Measurements from ENCODE around the gene CYP26B1.

CYP26B1 gene

DNA sequence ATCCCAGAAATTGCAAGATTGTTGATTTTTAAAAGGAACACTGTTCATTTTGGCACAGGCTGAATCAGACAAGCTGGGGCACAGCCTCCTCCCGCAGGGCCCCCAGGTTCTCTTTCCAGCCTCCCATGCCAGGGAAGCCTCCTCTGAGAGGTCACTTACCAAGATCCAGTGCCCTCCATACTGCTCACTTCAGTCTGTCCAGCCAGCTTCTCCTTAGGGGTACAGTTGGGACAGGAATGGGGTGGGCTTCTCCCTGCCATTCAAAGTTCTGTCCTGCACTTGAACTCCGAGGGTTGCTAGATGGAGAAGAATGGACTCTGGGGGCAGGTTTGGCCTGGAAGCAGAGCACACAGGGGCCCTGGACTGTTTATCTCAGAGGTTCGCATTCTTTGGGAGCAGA lies 7.5 kb upstream of the CYP26B1 start:
- H3K9me3 ChIP-seq (ENCODE audit: control insufficient read depth, insufficient read depth, low read length) = no peaks in the 10 kb centered on the region
- peaks cover under 1% of the 10 kb centered on the region for H3K4me1 ChIP-seq (ENCODE audit: control insufficient read depth, insufficient read depth, low read length)
- peaks cover 21% of the 10 kb centered on the region for H3K27me3 ChIP-seq (ENCODE audit: control insufficient read depth, insufficient read depth, low read length)
- no peaks in the 10 kb centered on the region for H3K36me3 ChIP-seq (ENCODE audit: control insufficient read depth, insufficient read depth, low read length)
- no peak overlapping the region for H3K27ac ChIP-seq (ENCODE audit: low read depth, low read length)
- no peak overlapping the region for H3K4me3 ChIP-seq (ENCODE audit: low read depth, low read length)
- no peak overlapping the region for H3K9ac ChIP-seq (ENCODE audit: low read depth, low read length)

DNA sequence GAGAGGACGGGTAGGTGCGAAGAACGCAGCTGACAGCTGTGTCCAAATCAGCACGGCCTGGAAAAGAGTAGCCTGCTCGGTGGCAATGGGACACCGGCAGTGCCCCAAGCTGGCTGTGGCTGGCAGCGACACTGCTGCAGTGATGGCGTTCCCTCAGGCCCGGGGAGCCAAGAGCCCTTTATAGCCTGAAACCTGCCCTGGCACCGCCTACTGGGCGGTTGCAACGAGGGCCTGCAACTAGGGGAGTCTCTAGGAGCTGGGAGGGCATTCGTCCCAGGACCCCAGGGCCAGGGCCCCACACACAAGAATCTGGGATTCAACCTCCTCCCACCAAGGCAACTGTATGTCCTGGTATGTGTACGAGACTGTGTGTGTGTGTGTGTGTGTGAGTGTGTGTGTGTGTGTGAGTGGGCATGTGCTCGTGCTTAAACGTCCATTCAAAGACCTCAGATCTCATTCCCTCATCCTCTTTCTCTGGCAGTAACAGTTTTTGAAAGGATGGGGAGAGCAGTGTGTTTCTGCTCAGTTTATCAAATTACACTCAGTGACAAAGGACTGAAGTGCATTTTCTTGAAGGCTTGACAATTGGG lies 6.8 kb upstream of the CYP26B1 start:
- Histone ChIP-seq H3K27ac (ENCODE audit: low read depth, low read length) (no peak overlapping the region), H3K27me3 (ENCODE audit: control insufficient read depth, insufficient read depth, low read length) (peaks cover 28% of the 10 kb centered on the region)

DNA sequence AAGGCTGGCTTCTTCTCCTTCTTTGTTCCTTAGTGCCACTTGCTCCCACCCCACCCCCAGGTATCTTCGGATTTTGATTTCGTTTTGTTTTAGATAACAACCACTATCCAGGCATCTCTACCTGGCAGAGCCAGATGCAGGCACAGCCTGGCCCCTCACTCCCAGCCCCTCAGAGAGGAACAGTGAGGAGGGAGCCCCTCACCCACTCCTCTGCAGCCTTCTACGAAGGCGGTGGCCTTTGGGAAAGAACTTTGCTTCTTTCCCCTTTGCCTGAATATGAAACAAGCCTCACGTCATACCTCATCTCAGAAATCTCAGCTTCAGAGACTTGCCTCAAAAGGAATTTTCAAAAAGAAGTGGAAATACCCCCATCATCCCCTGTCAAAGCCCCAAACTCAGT lies 6.3 kb upstream of the CYP26B1 start:
- Histone ChIP-seq H3K27ac (ENCODE audit: low read depth, low read length) (no peak overlapping the region), H3K27me3 (ENCODE audit: control insufficient read depth, insufficient read depth, low read length) (peaks cover 34% of the 10 kb centered on the region), H3K9ac (ENCODE audit: low read depth, low read length) (no peak overlapping the region), H3K4me1 (ENCODE audit: control insufficient read depth, insufficient read depth, low read length) (peaks cover 6% of the 10 kb centered on the region), H3K9me3 (ENCODE audit: control insufficient read depth, insufficient read depth, low read length) (no peaks in the 10 kb centered on the region), H3K4me3 (ENCODE audit: low read depth, low read length) (no peak overlapping the region), H3K36me3 (ENCODE audit: control insufficient read depth, insufficient read depth, low read length) (no peaks in the 10 kb centered on the region)

More for the DNA sequence above, 6.8 kb upstream of the CYP26B1 start:
- Histone ChIP-seq H3K9me3 (ENCODE audit: control insufficient read depth, insufficient read depth, low read length) (no peaks in the 10 kb centered on the region), H3K36me3 (ENCODE audit: control insufficient read depth, insufficient read depth, low read length) (no peaks in the 10 kb centered on the region), H3K9ac (ENCODE audit: low read depth, low read length) (no peak overlapping the region), H3K4me3 (ENCODE audit: low read depth, low read length) (no peak overlapping the region), H3K4me1 (ENCODE audit: control insufficient read depth, insufficient read depth, low read length) (peaks cover 6% of the 10 kb centered on the region)

DNA sequence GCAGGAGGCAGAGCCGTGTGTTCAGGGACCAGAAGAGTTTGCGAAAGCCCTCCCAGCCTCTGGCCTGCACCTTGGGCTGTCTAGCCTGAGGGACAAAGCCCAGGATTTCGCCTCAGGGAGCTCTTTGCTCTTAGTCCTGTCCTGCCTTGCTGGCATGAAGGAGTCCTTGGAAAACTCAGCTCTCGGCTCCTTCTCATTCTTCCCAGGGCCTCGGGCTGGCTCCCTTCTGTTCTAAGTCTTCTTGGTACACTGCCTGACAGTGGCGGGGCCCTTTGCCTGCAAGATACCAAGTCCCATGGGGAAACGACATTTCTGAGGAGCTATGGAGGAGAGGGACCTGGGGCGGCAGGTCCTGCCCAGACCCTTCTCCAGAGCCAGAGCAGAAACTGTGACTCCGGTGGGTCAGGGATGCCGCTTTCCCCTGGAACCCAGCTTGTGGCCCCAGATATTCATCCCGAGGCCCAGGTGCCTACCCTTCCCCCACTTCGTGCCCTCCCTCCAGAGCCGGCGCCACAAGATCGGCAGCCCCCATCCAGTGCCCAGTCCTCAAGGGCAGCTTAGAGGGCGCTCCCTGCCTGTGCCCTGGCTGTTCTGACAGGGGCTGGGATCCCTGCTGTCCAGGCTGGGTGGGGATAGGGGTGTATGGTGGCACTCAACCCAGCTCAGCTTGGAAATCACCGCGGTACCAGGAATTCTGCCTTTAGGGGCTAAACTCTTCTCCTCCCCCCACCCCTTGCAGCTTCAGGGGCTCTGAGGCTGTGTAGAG lies 5.5 kb upstream of the CYP26B1 start:
- Histone ChIP-seq H3K9me3 (ENCODE audit: control insufficient read depth, insufficient read depth, low read length) (no peaks in the 10 kb centered on the region), H3K9ac (ENCODE audit: low read depth, low read length) (no peak overlapping the region), H3K4me1 (ENCODE audit: control insufficient read depth, insufficient read depth, low read length) (peaks cover 6% of the 10 kb centered on the region), H3K27me3 (ENCODE audit: control insufficient read depth, insufficient read depth, low read length) (peaks cover 39% of the 10 kb centered on the region), H3K27ac (ENCODE audit: low read depth, low read length) (no peak overlapping the region), H3K36me3 (ENCODE audit: control insufficient read depth, insufficient read depth, low read length) (no peaks in the 10 kb centered on the region), H3K4me3 (ENCODE audit: low read depth, low read length) (no peak overlapping the region)

DNA sequence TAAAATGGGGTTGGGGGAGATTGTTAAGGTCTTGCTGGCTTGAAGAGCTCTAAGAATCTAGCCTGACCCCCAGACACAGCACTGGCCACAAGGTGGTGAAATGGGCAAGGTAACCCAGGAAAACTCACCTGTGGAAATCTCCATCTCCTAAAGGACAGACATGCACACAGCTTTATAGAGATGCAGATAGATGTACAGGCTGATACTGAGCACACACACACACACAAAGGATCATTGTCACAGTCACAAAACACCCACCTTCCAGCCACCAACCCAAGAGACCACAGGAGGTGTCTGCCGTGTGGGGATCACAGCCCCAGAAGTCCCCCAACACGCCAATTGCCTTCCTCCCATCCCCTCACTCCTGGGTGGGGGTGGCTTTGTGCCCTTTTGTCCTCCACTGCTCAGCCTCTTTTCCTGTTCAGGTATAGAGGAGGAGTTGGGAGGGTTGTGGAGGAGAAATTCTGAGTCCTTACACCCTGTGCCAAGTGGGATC lies 3.2 kb upstream of the CYP26B1 start:
- Histone ChIP-seq H3K4me1 (ENCODE audit: control insufficient read depth, insufficient read depth, low read length) (peaks cover 21% of the 10 kb centered on the region), H3K9ac (ENCODE audit: low read depth, low read length) (no peak overlapping the region), H3K9me3 (ENCODE audit: control insufficient read depth, insufficient read depth, low read length) (no peaks in the 10 kb centered on the region), H3K4me3 (ENCODE audit: low read depth, low read length) (no peak overlapping the region), H3K27me3 (ENCODE audit: control insufficient read depth, insufficient read depth, low read length) (peaks cover 62% of the 10 kb centered on the region), H3K27ac (ENCODE audit: low read depth, low read length) (no peak overlapping the region), H3K36me3 (ENCODE audit: control insufficient read depth, insufficient read depth, low read length) (no peaks in the 10 kb centered on the region)

DNA sequence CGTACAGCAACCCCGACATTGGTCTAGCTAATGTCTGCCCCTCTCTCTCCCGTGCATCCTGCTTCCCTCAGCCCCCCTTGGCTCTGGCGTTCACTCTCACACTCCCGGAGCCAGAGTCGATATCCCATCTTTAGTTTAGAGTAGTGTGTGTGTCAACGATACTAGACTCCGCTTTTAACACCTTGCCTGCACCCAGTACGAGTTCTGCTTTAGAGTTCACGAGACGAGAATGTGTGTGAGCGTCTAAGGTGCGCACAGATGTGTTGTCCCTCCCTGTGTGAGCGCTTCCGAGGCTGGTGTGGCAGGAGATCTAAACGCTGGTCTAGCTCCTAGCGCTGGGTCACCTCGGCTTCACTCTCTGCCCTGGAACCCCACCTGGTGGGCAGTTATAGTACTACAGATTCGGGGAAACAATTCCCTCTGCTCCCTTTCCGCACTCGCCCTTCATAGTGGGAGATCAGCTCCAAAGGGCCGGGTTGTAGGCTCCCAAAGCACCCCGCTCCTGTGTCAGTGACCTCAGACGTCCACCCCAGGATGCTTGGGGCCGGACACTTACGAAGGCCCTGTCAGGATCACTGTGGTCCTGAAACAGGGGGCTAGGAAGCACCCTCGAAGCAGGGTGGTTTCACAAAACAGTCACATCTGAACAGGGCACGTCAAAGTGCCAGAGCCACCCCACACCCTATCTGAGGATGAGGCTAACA lies 2.6 kb upstream of the CYP26B1 start:
- Histone ChIP-seq H3K4me3 (ENCODE audit: low read depth, low read length) (peak overlapping the region; percentile 53), H3K27me3 (ENCODE audit: control insufficient read depth, insufficient read depth, low read length) (peaks cover 68% of the 10 kb centered on the region), H3K9ac (ENCODE audit: low read depth, low read length) (no peak overlapping the region)

DNA sequence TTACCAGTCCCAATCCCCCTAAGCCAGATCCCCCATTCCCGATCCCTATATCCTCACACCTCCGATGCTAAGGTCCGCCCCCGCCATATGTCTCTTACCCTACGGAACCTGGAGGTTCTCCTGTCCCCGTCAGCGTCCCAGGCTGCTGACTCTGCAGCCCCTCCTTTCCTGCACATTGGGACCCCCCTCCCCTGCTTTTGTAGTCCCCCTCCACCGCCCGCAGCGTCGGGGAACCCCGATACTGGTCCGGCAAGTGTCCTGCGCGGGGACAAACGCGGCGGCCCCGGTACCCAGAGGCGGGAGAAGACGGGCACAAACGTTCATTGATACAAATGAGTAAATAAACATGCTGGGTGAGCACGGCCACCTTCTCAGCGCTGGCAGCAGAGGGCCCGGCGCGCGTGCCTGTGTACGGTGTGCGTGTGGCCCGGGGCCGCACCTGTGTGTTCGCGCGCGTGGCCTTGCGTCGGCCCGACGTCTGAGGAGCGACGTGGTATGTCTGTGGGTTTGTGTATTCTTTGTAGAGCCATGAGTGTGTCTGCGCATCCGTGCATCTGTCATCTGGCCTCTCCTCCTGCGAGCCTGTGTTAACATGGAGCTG lies 2.0 kb upstream of the CYP26B1 start:
- no peaks in the 10 kb centered on the region for H3K36me3 ChIP-seq (ENCODE audit: control insufficient read depth, insufficient read depth, low read length)
- no peak overlapping the region for H3K9ac ChIP-seq (ENCODE audit: low read depth, low read length)
- H3K27me3 ChIP-seq (ENCODE audit: control insufficient read depth, insufficient read depth, low read length) = peaks cover 74% of the 10 kb centered on the region
- peaks cover 23% of the 10 kb centered on the region for H3K4me1 ChIP-seq (ENCODE audit: control insufficient read depth, insufficient read depth, low read length)
- no peak overlapping the region for H3K27ac ChIP-seq (ENCODE audit: low read depth, low read length)
- H3K9me3 ChIP-seq (ENCODE audit: control insufficient read depth, insufficient read depth, low read length) = no peaks in the 10 kb centered on the region
- peak overlapping the region; percentile 53 for H3K4me3 ChIP-seq (ENCODE audit: low read depth, low read length)

More for the DNA sequence above, 2.6 kb upstream of the CYP26B1 start:
- peaks cover 23% of the 10 kb centered on the region for H3K4me1 ChIP-seq (ENCODE audit: control insufficient read depth, insufficient read depth, low read length)
- H3K27ac ChIP-seq (ENCODE audit: low read depth, low read length) = no peak overlapping the region
- H3K9me3 ChIP-seq (ENCODE audit: control insufficient read depth, insufficient read depth, low read length) = no peaks in the 10 kb centered on the region
- no peaks in the 10 kb centered on the region for H3K36me3 ChIP-seq (ENCODE audit: control insufficient read depth, insufficient read depth, low read length)

DNA sequence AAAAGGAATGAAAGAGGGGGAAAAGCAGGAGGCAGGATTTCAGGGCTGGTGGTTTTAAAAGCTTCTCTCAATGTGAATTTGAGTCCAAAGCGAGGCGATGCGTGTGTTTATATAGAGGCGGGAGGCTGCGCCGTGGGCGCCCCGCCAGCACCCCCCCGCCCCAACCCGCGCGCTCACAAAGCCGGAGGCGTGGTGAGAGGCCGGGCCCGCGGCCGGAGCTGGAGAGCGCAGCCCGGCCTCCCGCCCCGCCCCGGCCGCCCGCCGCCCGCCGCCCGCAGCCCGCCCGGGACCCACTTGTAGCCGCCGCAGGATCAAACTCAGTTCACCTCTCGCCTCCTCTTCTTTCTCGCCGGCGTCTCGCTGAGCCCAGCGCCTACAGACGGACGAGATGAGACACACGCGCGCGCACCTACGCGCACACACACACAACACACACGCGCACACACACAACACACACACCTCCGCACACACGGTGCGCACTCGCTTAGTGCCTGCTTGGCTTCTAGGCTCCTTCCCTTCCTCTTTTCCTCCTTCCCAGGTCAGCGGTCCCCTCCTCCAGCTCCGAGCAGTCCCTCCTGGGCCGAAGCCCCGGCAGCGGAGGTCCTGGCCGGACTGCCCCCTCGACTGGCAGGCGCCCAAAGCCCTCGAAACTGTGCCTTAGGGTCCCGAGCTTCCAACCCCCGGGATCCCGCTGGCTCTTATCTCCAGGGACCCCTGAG lies 1.3 kb upstream of the CYP26B1 start:
- H3K9ac ChIP-seq (ENCODE audit: low read depth, low read length) = no peak overlapping the region
- no peaks in the 10 kb centered on the region for H3K36me3 ChIP-seq (ENCODE audit: control insufficient read depth, insufficient read depth, low read length)
- peak overlapping the region; percentile 53 for H3K4me3 ChIP-seq (ENCODE audit: low read depth, low read length)
- H3K4me1 ChIP-seq (ENCODE audit: control insufficient read depth, insufficient read depth, low read length) = peaks cover 24% of the 10 kb centered on the region
- no peaks in the 10 kb centered on the region for H3K9me3 ChIP-seq (ENCODE audit: control insufficient read depth, insufficient read depth, low read length)
- no peak overlapping the region for H3K27ac ChIP-seq (ENCODE audit: low read depth, low read length)
- H3K27me3 ChIP-seq (ENCODE audit: control insufficient read depth, insufficient read depth, low read length) = peaks cover 80% of the 10 kb centered on the region

DNA sequence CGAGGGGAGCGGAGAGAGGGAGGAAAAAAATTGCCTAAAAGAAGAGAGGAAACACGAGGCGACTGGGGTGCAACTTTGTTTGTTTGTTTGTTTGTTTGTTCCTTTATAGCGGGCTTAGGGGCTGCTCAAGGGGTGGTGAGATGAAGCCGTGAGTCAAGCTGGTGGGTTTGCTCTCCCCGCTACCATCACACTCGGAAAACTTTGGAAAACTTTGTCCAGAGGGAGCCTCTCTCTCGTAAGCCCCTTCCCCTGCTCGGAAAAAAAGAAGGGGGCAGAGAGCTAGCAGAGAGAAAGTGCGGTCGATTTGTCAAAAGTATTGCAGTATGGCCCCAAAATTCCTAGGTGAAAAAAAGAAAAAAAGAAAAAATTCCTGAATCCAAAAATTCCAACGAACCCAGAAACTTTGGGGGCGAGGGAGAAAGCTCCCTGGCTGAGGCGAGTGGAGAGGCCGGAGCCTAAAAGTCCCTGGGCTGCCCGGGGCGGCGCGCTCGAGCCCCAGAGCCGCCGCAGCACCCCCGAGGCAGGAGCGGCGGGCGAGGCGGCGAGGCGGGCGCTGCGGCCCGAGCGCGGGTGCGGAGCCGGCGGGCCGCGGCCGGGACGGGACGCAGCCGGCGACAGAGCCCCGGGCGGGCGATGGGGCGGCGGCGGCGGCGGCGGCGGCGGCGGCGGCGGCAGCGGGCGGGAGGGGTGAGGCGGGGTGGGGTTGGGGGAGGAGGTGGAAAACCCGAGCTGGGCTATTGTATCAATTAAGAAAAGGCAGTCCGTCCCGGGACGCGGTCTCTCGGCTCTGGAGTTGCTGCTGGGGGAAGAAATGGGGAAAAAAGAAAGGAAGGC lies 558 bp upstream of the CYP26B1 start:
- peak overlapping the region; percentile 53 for H3K4me3 ChIP-seq (ENCODE audit: low read depth, low read length)
- H3K9ac ChIP-seq (ENCODE audit: low read depth, low read length) = no peak overlapping the region
- H3K27me3 ChIP-seq (ENCODE audit: control insufficient read depth, insufficient read depth, low read length) = peaks cover 88% of the 10 kb centered on the region
- H3K4me1 ChIP-seq (ENCODE audit: control insufficient read depth, insufficient read depth, low read length) = peaks cover 28% of the 10 kb centered on the region
- no peak overlapping the region for H3K27ac ChIP-seq (ENCODE audit: low read depth, low read length)
- H3K9me3 ChIP-seq (ENCODE audit: control insufficient read depth, insufficient read depth, low read length) = no peaks in the 10 kb centered on the region
- no peaks in the 10 kb centered on the region for H3K36me3 ChIP-seq (ENCODE audit: control insufficient read depth, insufficient read depth, low read length)
